Measurements from ENCODE around the gene CXCR5.

- TF ChIP-seq CREB1 (IDR thresholded peaks at IDR 0.05; ENCODE audit: low read depth), result no peak
- TF ChIP-seq POLR2A (IDR thresholded peaks at IDR 0.05; ENCODE audit: low read depth, low read length), result no peak
- no peak for TF ChIP-seq MTA2 (IDR thresholded peaks at IDR 0.05; ENCODE audit: low read depth)
- no peak for TF ChIP-seq CTCF (IDR thresholded peaks at IDR 0.05 in 2 of 3, conservative IDR thresholded peaks at IDR 0.05 in 1 of 3; ENCODE audit: control insufficient read depth in 2 of 3, extremely low read depth in 1 of 3, insufficient read depth in 1 of 3, low read depth in 3 of 3, low read length in 3 of 3)
- TF ChIP-seq CBFB (IDR thresholded peaks at IDR 0.05; ENCODE audit: low read depth), result no peak
- no peak for TF ChIP-seq EP300 (IDR thresholded peaks at IDR 0.05; ENCODE audit: borderline replicate concordance in 1 of 2, control insufficient read depth in 1 of 2, low read depth in 2 of 2, low read length in 2 of 2)
- no peak for TF ChIP-seq ESRRA (IDR thresholded peaks at IDR 0.05; ENCODE audit: low read length)
- TF ChIP-seq BCLAF1 (IDR thresholded peaks at IDR 0.05), result no peak
- no peak for TF ChIP-seq LARP7 (IDR thresholded peaks at IDR 0.05)
- no peak for TF ChIP-seq MYC (IDR thresholded peaks at IDR 0.05; ENCODE audit: insufficient read depth, insufficient read length, insufficient replicate concordance, low read length, severe bottlenecking)
Observed at GRCh38 chr11:118909619-118910308, 26.1 kb downstream of the CXCR5 start.
